ENCODE data around the gene TMEM82.

TMEM82 gene

GRCh38 chr1:15788624-15789301, 46.5 kb downstream of the TMEM82 start:
- TF ChIP-seq SUZ12 (IDR thresholded peaks at IDR 0.05; ENCODE audit: extremely low read depth, insufficient read depth, insufficient read length) (no peak), YY1 (IDR thresholded peaks at IDR 0.05; ENCODE audit: insufficient read depth, insufficient read length) (no peak), ZNF274 (IDR thresholded peaks at IDR 0.05; ENCODE audit: low read depth, low read length) (no peak)
- H3K36me3 ChIP-seq (ENCODE audit: insufficient read depth, insufficient read length, low read length): peaks cover 17% of the 10 kb centered on the region
- H3K4me1 ChIP-seq (ENCODE audit: insufficient read depth, insufficient read length): peaks cover 2% of the 10 kb centered on the region
- DNase-seq (ENCODE audit: low read depth, low spot score): no peak
- H3K9ac ChIP-seq (ENCODE audit: insufficient read length, low read depth): no peak overlapping the region
- no peaks in the 10 kb centered on the region for H3K27me3 ChIP-seq (ENCODE audit: insufficient read depth, insufficient read length)
- no peaks in the 10 kb centered on the region for H3K9me3 ChIP-seq (ENCODE audit: insufficient read depth, low read length)
- H3K4me3 ChIP-seq (ENCODE audit: insufficient read length, low read depth): no peak overlapping the region

DNA sequence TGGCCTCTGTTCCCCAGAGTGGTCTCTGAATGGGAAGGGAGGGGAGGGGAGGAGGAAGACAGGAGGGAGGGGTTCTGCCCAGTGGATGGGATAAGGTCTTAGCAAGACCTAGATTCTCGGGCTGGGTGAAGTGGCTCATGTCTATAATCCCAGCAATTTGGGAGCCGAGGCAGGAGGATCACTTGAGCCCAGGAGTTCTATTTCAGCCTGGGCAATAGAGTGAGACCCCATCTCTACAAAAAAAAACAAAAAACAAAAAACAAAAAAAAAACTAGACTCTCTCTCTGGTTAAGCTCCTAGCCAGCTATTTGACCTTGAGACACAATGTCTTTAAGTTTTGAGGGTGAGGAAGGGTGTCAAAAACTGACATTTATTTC, 53.8 kb downstream of the TMEM82 start:
- Histone ChIP-seq H3K36me3 (ENCODE audit: insufficient read depth, insufficient read length, low read length) (no peaks in the 10 kb centered on the region), H3K4me1 (ENCODE audit: insufficient read depth, insufficient read length) (peaks cover 10% of the 10 kb centered on the region), H3K9ac (ENCODE audit: insufficient read length, low read depth) (no peak overlapping the region), H3K9me3 (ENCODE audit: insufficient read depth, low read length) (no peaks in the 10 kb centered on the region), H3K4me3 (ENCODE audit: insufficient read length, low read depth) (no peak overlapping the region), H3K27me3 (ENCODE audit: insufficient read depth, insufficient read length) (no peaks in the 10 kb centered on the region)
- DNase-seq (ENCODE audit: low read depth, low spot score): no peak
- no peak for TF ChIP-seq YY1 (IDR thresholded peaks at IDR 0.05; ENCODE audit: insufficient read depth, insufficient read length)
- TF ChIP-seq SUZ12 (IDR thresholded peaks at IDR 0.05; ENCODE audit: extremely low read depth, insufficient read depth, insufficient read length): no peak
- TF ChIP-seq ZNF274 (IDR thresholded peaks at IDR 0.05; ENCODE audit: low read depth, low read length): no peak

Measured in NT2/D1 (cell line).